Astrocyte of the cerebellum (primary cell): ENCODE data around the gene TOP2A.
A peak's percentile ranks its signal among the peaks of the same experiment; 100 is the strongest.

ENCODE experiments used
- DNase-seq: peaks from one replicate; pipeline ENCODE4 v3.0.0-alpha.2; 2011; ENCODE audit warnings: low read depth
- H3K4me3 ChIP-seq: 2 replicates; pipeline ENCODE4 v1.5.1; 2011; ENCODE audit warnings: mild to moderate bottlenecking, low read depth, low read length, moderate library complexity
- CTCF ChIP-seq: IDR thresholded peaks from 2 replicates; pipeline ENCODE4 v1.5.1; 2012; ENCODE audit warnings: low read length, low read depth, moderate library complexity, mild to moderate bottlenecking; ENCODE audit errors: missing control alignments
- in situ Hi-C: cut with HindIII; loops from 2 replicates; pipeline ENCODE4 v1.10.0; 2017; ENCODE audit warnings: low sequenced_read_pairs

Gene TOP2A

GRCh38 chr17:40447806-40448205, 30.1 kb upstream of the TOP2A start:
- in situ Hi-C loops: no loop called here
- TF ChIP-seq CTCF: no peak
- no peak overlapping the region for H3K4me3 ChIP-seq
- DNase-seq: no peak

DNA sequence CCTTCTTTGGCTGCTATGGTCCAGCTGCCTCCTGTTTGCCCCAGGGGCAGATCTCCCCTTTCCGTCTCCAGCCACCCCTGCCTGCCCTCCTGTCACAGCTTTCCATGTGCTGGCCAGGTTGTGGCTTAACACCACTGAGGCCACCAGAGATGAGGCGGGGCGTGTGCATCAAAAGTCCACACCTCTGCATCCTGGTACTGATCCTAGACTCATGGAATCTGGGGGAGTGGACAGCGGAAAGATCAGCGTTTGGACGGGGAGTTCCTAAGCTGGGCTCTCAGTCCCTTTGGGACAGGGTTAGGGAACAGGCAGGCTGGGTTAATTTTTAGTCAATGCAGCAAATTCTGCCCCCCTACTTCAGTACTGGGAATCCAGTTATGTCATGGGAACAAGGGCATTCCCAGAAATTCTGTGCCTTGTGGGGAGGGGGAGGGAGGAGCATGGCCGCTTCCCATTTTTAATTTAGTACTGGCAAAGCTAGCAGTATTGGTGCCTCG, 29.5 kb upstream of the TOP2A start:
- in situ Hi-C loops: no loop called here
- no peak for DNase-seq
- H3K4me3 ChIP-seq: no peak overlapping the region
- no peak for TF ChIP-seq CTCF

GRCh38 chr17:40445751-40446468, 28.2 kb upstream of the TOP2A start:
- no peak for DNase-seq
- TF ChIP-seq CTCF: no peak
- in situ Hi-C loops: no loop called here
- peak overlapping the region; percentile 63 for H3K4me3 ChIP-seq

GRCh38 chr17:40443988-40444899, 26.5 kb upstream of the TOP2A start:
- in situ Hi-C loops: no loop called here
- no peak for DNase-seq
- H3K4me3 ChIP-seq: peak overlapping the region; percentile 63
- TF ChIP-seq CTCF: no peak

- no peak for TF ChIP-seq CTCF
- in situ Hi-C loops: no loop called here
- peak within 1 kb of the TSS; percentile 63 for H3K4me3 ChIP-seq
- DNase-seq: no peak
Measured at GRCh38 chr17:40443196-40443987, 25.7 kb upstream of the TOP2A start, which contains the start of gene IGFBP4. Gene IGFBP4 (plus strand): TSS chr17:40443450. CDS start chr17:40443736, 286 bp downstream.
